Lower leg skin (tissue), 3 donors: ENCODE measurements around the gene ZNF418.

Source experiments
- CTCF ChIP-seq, 3 donors: fragments of 450-650 bp; IDR thresholded peaks; one replicate each; pipeline ENCODE4 v1.5.1; 2016; ENCODE audit warnings: antibody characterized with exemption in 3 of 3, mild to moderate bottlenecking in 3 of 3, moderate library complexity in 2 of 3
- POLR2A ChIP-seq, 2 donors: fragments of 450-650 bp; IDR thresholded peaks; one replicate each; pipeline ENCODE4 v1.6.1; 2016 to 2017; ENCODE audit warnings: antibody characterized with exemption in 2 of 2, mild to moderate bottlenecking in 1 of 2, moderate library complexity in 1 of 2

DNA sequence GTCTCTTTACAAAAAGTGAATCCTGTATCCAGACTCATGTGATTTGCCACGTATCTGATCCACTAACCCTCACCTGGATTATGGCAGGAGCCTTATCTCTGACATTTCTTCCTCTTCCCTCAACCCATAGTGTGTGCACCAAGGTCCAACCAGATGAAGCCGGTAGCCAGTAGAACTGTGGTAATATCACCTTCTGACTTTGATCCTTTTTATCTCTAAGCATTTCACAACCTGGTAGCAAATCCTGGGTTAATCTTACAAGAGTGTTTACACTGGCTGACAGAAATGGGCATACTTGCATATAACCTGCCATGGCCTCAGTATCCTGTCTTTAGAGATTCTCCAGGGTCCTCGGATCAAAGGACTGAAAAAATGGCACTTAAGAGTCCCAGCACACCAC lies 20.7 kb downstream of the ZNF418 start:
- TF ChIP-seq CTCF (IDR thresholded peaks at IDR 0.05) (no peak), POLR2A (IDR thresholded peaks at IDR 0.05) (no peak)
